NCI-H146 (cell line): Measurements from ENCODE around the gene CUBN.

Experiments
- DNase-seq: peaks from one replicate; lab custom pipeline; 2025; lab: John Stamatoyannopoulos, UW

Gene CUBN

GRCh38 chr10:16952080-16952479 is 177.5 kb downstream of the CUBN start:
- DNase-seq = no peak

GRCh38 chr10:16950656-16951601 is 178.7 kb downstream of the CUBN start:
- DNase-seq = no peak

- no peak for DNase-seq
These were observed 179.8 kb downstream of the CUBN start for GRCh38 chr10:16949816-16950215.

- no peak for DNase-seq
These were observed 181.2 kb downstream of the CUBN start for GRCh38 chr10:16948361-16948760.

- no peak for DNase-seq
These were observed 182.5 kb downstream of the CUBN start for GRCh38 chr10:16947069-16947468.

GRCh38 chr10:16945593-16945992 is 184.0 kb downstream of the CUBN start:
- DNase-seq = no peak

GRCh38 chr10:16944986-16945385 is 184.6 kb downstream of the CUBN start:
- no peak for DNase-seq

GRCh38 chr10:16944402-16944801 is 185.2 kb downstream of the CUBN start:
- no peak for DNase-seq

- no peak for DNase-seq
These were observed 186.0 kb downstream of the CUBN start for GRCh38 chr10:16943295-16944285.

- DNase-seq = no peak
These were observed 187.1 kb downstream of the CUBN start for GRCh38 chr10:16942381-16943078.

- DNase-seq = no peak
These were observed 187.7 kb downstream of the CUBN start for GRCh38 chr10:16941870-16942269.

GRCh38 chr10:16941067-16941466 is 188.5 kb downstream of the CUBN start:
- no peak for DNase-seq

GRCh38 chr10:16938952-16939351 is 190.7 kb downstream of the CUBN start:
- DNase-seq = no peak

GRCh38 chr10:16934461-16934860 is 195.2 kb downstream of the CUBN start:
- no peak for DNase-seq

GRCh38 chr10:16933783-16934182 is 195.8 kb downstream of the CUBN start:
- no peak for DNase-seq

GRCh38 chr10:16931930-16932329 is 197.7 kb downstream of the CUBN start:
- no peak for DNase-seq

GRCh38 chr10:16930540-16930939 is 199.1 kb downstream of the CUBN start:
- no peak for DNase-seq

- no peak for DNase-seq
These were observed 200.5 kb downstream of the CUBN start for GRCh38 chr10:16929069-16929468.

GRCh38 chr10:16927546-16927945 is 202.1 kb downstream of the CUBN start:
- no peak for DNase-seq

- DNase-seq = no peak
These were observed 205.9 kb downstream of the CUBN start for GRCh38 chr10:16923726-16924125.

GRCh38 chr10:16923309-16923708 is 206.3 kb downstream of the CUBN start:
- no peak for DNase-seq
